ENCODE results near the gene STT3B.

The STT3B gene

GRCh38 chr3:31661286-31661685 is 128.6 kb downstream of the STT3B start:
- no peak for DNase-seq

GRCh38 chr3:31661993-31662670 is 129.4 kb downstream of the STT3B start:
- no peak for DNase-seq

DNA sequence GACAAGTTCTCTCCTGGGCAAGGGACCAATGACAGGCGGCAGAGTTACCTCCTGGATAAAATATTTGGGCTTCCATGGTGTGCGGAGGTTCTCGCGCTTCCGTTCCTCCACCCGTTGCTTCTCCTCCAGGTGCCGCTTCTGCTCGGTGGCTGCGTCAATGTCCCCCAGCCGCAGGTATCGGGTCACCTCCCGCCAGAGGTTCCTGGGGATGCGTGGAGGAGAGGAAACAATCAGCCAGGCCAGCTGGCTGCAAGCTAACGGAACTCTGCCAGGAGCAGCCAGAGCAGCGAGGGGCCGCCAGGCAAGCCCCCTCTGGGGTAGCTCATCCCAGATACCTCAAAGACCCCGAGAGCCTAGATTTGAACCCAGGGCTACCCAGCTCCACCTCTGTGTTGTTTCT is 131.3 kb downstream of the STT3B start:
- no peak for DNase-seq

GRCh38 chr3:31667582-31667981 is 134.9 kb downstream of the STT3B start:
- DNase-seq = no peak

- DNase-seq = no peak
Measured at GRCh38 chr3:31668242-31668641, 135.5 kb downstream of the STT3B start.

DNA sequence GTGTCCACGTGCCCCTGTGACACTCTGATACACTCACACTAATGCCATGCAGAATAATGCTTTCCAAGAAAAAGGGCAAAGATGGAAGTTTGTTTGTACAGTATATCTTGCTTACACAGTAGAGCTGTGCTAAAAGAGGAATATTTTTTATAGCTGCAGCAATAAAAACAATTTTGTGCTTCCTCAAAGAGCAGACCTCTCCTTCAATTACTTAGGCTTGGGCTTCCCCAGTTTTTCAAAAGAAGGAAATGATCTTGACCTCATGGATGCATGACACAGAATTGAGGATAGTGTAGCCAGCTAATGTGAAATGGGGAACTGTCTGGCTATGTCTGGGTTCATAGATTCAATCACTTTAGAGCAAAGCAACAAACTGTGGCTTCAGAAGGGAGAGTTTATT is 137.4 kb downstream of the STT3B start:
- no peak for DNase-seq

DNA sequence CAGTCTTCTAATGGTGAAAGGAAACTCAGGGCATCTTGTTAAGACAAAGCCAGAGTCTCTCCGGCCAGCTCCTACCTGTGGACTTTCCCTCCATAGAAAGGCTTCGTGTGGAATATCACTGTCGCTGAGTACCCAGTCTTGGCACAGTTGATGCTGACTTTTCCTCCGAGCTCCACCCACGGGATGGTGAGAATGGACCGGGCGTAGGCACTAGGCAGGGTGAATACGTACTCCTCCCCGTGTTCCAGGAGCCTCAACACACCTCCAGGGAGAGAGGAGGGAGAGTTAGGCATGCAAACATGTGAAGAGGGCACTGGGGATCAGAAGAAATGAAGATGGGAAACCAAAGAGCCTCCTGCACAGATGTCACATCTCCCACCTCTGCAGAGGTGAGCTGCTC is 138.0 kb downstream of the STT3B start:
- no peak for DNase-seq

GRCh38 chr3:31671451-31671850 is 138.7 kb downstream of the STT3B start:
- DNase-seq = no peak

DNA sequence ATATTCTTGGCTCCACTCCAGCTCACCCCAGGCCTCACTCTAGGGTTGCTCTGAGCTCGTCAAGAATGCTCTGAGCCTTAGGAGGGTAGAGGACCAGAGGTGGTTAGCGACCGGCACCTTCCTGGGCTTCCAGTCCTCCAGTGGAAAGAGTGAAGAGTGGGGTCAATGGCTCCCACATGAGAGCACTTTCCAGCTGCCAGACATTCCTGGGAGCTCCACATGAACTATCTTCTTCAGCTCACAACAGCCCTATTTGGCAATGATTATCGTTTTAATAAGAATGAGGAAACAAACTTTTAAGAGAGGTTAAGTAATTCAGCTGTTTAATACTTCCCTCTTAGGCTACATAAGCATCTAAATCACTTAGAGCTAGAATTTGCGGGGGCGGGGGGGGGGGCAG is 139.3 kb downstream of the STT3B start:
- no peak for DNase-seq

GRCh38 chr3:31673950-31674349 is 141.2 kb downstream of the STT3B start:
- DNase-seq = no peak

DNA sequence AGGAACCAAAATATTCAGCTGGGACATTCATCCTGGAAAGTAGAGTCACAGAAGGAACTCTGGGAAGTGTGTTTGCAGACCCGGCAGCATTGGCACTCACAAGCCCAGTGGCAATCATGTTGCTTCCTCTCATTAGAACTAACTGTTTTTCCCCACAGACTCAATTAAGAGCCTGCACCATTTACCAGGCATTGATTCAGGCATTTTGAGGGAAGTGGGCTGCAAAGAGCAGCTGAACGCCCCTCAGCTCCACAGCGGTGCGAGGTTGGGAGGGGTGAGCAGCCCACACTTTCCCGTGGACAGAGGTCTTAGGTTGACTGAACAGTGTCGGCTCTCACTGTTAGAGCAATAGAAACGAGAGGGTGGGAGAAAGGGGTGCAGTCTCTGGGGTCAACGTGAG is 143.8 kb downstream of the STT3B start:
- no peak for DNase-seq

- no peak for DNase-seq
Measured at GRCh38 chr3:31680072-31680870, 147.5 kb downstream of the STT3B start.
